Mesenteric fat pad (tissue), 1 donor: ENCODE measurements around the gene TRPC4. TPM values are rescaled to one million over a fixed set of nuclear protein-coding genes. Genes with fewer than 3 reads are reported as not detected.

Experiments used
- DNase-seq: peaks from one replicate; pipeline ENCODE4 v3.0.0-alpha.2; 2020; ENCODE audit warnings: low spot score
- total RNA-seq: library from RNA; stranded (reverse); fragmentation: NEBNext Ultra II Directional; extraction: Animal tissue kit (Norgen Biotek cat#: 25700); gene quantifications from one replicate; pipeline ENCODE4 v1.2.1, GENCODE V29; 2021
- donor health status: DM: yes; HTN: yes; CAD: no.

Gene TRPC4
- total RNA-seq, 1 donor from 2014 or later = 0.84 TPM

- no peak for DNase-seq
Measured at GRCh38 chr13:37662624-37663023, 206.9 kb downstream of the TRPC4 start.

DNA sequence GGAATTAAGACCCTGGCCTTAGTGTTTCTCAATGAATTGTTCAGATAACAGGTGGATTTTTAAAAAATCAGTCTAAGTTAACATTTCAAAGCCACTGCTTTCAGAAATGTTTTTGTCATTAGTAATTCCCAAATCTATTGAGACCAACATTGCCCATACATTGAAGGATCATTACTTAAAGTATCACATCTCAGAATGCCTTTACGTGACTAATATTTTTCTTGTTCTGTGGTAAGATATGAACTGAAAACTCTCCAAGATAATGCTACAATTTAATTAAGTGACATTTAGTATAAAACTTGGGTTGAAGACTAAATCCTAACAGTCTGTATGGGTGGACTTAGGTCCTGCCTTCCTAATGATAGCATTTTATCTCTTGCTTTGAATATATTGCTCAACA lies 211.6 kb downstream of the TRPC4 start:
- no peak for DNase-seq

DNA sequence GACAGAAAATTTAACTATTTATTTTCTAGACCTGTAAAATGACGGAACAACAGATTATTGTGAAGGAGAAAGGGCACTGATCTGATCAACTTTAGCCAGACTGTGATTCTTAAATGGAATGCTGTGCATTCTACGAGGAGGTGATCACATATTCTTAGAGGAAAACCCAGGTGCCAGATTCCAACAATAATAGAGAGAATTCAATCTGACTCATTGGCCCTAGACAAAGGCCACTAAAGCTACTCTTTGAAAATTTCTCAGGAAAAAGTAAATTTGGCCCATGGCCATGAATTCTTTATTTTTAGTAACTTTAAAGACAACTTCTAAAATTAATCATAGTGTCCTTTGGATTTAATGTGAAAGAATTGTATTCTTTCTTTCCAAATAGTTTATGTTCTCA lies 212.4 kb downstream of the TRPC4 start:
- no peak for DNase-seq

DNA sequence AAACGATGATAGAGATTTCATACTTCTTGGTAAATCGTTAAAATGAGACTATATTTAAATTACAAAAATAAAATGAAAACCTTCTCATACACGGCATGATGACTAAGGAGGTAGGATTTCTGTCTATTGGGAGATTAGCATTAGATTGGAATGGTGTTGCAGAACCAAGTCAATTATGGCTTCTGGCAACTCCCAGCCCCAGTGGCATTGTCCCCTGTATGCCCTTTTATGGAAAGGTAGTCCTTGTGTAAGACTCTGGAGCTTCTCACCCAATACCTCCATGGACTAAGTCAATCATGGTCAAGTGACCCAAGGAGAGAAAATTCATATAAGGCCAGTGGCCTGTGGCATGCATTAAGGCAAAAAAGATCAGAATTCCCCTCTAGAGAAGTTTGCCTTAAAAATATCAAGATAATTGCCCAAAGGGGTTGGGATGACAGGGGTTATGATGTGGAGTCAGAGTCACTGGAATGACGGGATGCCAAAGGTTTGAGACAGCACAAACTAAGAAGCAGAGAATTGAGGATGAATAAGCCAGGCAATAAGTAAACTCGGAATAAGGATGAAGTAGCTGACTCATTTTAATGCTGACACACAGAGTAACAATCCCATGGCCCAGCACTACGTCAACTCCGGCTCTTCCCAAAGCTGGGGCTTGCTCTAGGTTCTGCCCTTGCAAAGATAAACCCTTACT lies 213.2 kb downstream of the TRPC4 start:
- DNase-seq = no peak

GRCh38 chr13:37652596-37652995 lies 217.0 kb downstream of the TRPC4 start:
- DNase-seq = no peak

- DNase-seq = no peak
Measured at GRCh38 chr13:37651891-37652290, 217.7 kb downstream of the TRPC4 start.

GRCh38 chr13:37648609-37649008 lies 221.0 kb downstream of the TRPC4 start:
- DNase-seq = no peak

DNA sequence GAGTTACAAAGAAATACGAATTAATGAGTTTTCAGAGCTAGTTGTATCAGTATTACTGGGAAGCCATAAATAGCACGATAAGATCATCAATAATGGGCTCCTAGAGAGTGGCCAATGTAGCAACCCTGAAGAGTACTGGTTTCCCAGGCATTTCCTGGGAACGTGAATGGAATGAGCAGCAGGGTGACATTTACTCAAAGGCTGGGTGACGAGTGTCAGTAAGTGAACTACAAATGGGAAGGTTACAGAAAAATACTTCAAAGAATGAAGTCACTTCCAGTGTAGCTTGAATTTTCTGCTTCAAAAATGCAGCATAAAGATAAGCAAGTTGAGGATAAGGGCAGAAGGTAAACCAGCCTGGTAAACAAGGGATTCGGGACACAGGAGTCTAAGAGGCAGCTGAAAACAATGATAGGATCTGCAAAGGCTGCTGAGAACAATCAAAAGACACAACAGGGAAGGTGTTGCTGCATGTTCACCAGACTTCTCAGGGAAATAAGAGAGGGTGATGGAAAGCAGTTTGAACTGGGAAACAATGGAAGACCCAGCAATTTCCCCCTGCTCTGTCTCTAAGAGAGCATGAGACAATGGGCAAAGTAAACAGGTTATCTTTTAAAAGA lies 222.4 kb downstream of the TRPC4 start:
- DNase-seq = no peak

DNA sequence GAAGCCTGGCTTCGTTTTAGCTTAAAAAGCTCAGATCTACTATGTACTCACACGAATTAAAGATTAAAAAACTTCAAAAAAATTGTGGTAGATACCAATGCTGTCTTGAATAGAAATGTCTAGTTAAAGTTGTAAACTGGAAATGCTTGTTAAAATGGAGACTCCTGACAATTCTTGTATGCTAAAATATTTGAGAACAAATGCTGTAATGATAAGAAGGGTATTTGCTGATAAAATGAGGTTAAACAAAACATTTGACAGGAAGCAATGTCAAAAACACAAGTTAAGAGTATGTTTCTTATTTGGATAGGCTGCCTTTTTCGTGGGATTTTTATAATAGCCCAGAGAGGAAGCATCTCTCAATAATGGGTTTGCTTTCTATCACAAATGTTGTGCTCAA lies 223.0 kb downstream of the TRPC4 start:
- DNase-seq = no peak

DNA sequence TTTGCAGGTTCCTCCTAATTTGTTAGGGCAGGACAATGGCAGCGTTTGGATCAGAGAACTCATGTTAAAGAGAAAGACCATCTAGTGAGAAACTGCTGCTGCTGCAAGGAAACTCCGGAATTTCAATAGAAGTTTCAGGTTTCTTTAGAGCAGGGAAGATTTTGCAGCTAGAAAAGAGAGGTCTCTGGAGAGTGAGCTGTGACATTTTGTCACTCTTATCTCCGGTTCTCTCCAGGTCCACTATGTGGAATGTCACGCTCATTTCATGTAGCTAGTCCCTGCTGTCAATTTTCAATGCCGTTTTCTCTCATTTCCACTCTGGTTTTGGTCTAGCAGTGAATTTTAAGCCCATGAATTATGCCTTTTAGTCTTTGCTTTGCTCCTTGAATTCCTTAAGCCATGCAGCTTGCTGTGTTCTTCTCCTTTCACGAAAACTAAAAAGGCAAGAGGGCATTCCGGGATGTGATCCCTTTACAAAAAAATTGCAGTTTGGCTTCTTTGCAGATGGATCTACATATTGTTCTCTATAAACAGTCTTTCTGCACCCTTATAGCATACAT lies 224.3 kb downstream of the TRPC4 start:
- no peak for DNase-seq

- no peak for DNase-seq
Measured at GRCh38 chr13:37641391-37641790, 228.2 kb downstream of the TRPC4 start.

- no peak for DNase-seq
Measured at GRCh38 chr13:37640499-37640898, 229.1 kb downstream of the TRPC4 start.

DNA sequence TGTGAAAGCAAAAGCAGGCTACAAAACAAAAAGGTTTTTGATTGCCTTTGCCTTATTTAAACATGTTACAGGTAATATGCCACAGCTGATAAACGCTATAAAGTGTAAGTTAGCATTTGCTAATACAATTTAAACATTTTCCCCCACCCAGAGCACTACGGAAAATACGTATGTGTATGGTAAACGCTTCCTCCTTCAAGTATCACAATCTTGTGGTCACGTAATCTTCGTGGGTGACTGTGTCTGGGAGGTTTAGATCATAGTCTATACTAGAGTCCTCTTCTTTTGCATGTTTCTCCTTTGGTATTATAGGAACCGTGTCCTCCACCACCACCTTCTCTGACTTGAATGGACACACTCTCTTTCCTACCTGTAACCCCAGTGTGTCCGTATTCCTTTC lies 232.9 kb downstream of the TRPC4 start:
- DNase-seq = no peak

GRCh38 chr13:37632294-37632693 lies 237.3 kb downstream of the TRPC4 start:
- no peak for DNase-seq

DNA sequence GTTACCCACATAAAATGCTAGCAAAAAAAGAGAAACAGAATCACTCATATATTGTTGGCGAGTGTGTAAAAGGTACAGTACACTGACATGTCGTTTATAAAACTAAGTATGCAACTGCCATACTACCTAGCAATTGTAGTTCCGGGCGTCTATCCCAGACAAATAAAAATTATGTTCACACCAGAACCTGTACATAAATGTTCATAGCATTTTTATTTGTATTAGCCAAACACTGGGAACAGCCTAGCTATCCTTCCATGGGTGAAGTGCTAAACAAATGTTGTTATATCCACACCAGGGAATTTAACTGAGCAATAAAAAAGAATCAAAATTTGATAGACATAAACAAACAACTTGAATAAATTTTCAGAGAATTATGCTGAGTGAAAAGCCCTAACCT lies 242.1 kb downstream of the TRPC4 start:
- no peak for DNase-seq

- no peak for DNase-seq
Measured at GRCh38 chr13:37621811-37622361, 247.7 kb downstream of the TRPC4 start.

DNA sequence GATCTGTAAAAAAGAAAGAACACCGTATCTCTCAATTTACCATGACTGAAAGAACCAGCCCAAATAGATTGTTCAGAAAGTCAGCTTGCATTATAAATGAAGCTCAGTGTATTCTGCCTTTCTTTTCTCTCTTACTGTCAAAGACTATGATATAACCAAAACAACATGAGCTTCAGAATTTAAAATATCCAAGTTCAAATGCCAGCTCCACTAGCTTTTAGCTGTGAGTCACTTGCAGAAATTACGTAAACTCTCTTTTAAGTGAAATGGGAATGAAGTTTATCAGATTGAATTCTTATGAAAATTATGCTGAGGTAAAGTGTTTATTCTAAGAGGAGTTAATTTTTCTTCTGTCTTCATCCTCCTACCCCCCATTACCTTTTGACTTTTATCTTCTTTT lies 251.0 kb downstream of the TRPC4 start:
- no peak for DNase-seq

DNA sequence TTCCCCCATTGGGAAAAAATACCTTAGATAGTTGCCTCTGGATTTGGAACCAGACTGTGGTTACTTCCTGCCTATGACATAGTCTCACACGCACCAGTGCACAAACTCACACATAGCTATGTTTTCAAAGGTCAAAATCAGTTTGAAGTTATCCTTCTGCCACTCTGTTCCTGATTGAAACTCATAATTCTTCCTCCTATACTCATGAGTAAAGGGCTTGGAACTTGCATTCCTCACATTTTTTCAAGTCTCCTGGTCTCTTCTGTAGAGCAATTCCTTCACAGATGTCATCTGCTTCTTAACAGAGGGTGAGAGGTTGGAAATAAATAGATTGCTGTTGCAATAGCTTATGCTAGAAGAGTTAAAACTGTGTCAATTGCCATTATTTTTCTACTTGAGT lies 252.4 kb downstream of the TRPC4 start:
- DNase-seq = no peak

GRCh38 chr13:37616131-37616530 lies 253.4 kb downstream of the TRPC4 start:
- no peak for DNase-seq

DNA sequence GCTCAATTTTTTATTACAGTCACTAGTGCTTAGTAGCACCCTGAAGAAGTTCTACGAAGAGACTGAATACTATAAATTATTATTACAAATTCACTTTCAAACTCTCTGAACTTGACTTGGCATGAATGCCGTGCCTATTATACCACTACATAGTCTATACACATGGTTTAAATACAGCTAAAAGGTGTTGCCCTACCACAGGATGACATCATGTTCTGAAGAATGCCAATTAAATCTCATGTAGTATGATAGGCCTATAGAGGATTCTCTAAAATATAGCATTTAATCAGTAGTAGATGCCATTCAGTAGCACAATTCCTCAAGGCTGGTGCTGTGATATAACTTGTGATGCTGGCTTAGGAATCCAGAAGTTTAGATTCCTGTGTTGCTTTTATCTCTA lies 254.3 kb downstream of the TRPC4 start:
- DNase-seq = no peak

DNA sequence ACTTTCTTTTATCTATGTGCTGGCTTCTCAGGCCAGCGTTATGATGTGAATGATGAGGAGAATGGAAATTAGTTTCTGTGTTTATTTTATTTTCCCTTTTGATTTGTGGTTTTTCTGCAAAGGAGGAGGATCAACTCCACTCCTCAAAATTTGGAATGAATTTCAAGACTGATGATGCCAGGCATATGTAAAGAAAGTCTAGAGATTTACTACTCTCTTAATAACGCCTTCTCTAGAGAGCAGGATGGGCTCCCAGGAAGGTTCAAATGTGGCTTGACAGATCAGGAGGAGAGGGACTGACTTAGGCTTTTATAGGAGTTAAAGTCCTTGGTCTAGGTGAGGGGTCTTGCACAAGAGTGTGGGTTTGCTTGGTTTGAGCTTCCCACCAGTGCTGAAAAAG lies 255.9 kb downstream of the TRPC4 start:
- DNase-seq = no peak

DNA sequence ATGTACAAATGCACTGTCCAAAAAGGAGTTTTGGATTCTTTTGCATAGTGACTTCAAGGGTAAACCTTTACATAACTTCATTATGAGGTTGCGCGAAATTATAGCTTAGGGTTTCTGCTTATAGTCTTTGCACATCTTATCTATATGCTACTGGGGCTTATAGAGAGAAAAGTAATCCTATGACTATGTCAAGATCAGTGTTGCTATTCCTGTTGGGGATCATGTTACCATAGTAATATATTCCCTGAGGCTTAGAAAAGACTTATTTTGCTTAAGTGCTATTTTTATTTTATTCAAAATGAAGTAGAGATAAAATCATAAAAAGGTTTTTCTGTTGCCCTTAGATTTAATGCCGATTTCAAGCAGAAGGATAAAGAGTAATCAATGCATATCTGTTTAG lies 256.3 kb downstream of the TRPC4 start:
- no peak for DNase-seq
